Skeletal muscle satellite cell (primary cell): ENCODE measurements around the gene PTGFRN.

Source experiments
- H3K27me3 ChIP-seq: 2 replicates; pipeline ENCODE4 v1.7.0; 2013; ENCODE audit warnings: low read length; ENCODE audit not compliant: control insufficient read depth, insufficient read depth
- H3K36me3 ChIP-seq: 2 replicates; pipeline ENCODE4 v1.7.0; 2013; ENCODE audit warnings: mild to moderate bottlenecking, control low read depth, low read length; ENCODE audit not compliant: insufficient read depth
- H3K4me1 ChIP-seq: 2 replicates; pipeline ENCODE4 v1.7.0; 2013; ENCODE audit warnings: low read length; ENCODE audit not compliant: control insufficient read depth, insufficient read depth
- H3K4me2 ChIP-seq: 2 replicates; pipeline ENCODE4 v1.7.0; 2013; ENCODE audit warnings: mild to moderate bottlenecking, low read length
- H3K4me3 ChIP-seq: 2 replicates; pipeline ENCODE4 v1.7.0; 2013; ENCODE audit warnings: low read length
- H3K9ac ChIP-seq: 2 replicates; pipeline ENCODE4 v1.7.0; 2013; ENCODE audit warnings: mild to moderate bottlenecking, low read depth, low read length, moderate library complexity
- H3K9me3 ChIP-seq: replicated peaks from 2 replicates; pipeline ENCODE4 v1.7.0; 2013; ENCODE audit warnings: mild to moderate bottlenecking, control low read depth, low read length

The PTGFRN gene

GRCh38 chr1:116910379-116911187, 867 bp downstream of the PTGFRN start:
- Histone ChIP-seq H3K9ac (peak overlapping the region; percentile 76), H3K4me1 (peaks cover 18% of the 10 kb centered on the region), H3K27me3 (peaks cover 13% of the 10 kb centered on the region), H3K4me2 (peak overlapping the region; percentile 91), H3K9me3 (no peaks in the 10 kb centered on the region), H3K4me3 (peak overlapping the region; percentile 79), H3K36me3 (no peaks in the 10 kb centered on the region)

- peak overlapping the region; percentile 79 for H3K4me3 ChIP-seq
- H3K4me2 ChIP-seq = peak overlapping the region; percentile 91
- peak overlapping the region; percentile 76 for H3K9ac ChIP-seq
- H3K4me1 ChIP-seq = peaks cover 20% of the 10 kb centered on the region
- H3K9me3 ChIP-seq = no peaks in the 10 kb centered on the region
- peaks cover 13% of the 10 kb centered on the region for H3K27me3 ChIP-seq
- no peaks in the 10 kb centered on the region for H3K36me3 ChIP-seq
These were observed 1.5 kb downstream of the PTGFRN start for GRCh38 chr1:116911188-116911553.

GRCh38 chr1:116911779-116912469, 2.2 kb downstream of the PTGFRN start:
- Histone ChIP-seq H3K36me3 (no peaks in the 10 kb centered on the region), H3K4me3 (no peak overlapping the region), H3K4me2 (no peak overlapping the region), H3K27me3 (peaks cover 13% of the 10 kb centered on the region), H3K9me3 (no peaks in the 10 kb centered on the region), H3K9ac (no peak overlapping the region), H3K4me1 (peaks cover 24% of the 10 kb centered on the region)

- H3K4me3 ChIP-seq = no peak overlapping the region
- H3K4me1 ChIP-seq = peaks cover 28% of the 10 kb centered on the region
- no peaks in the 10 kb centered on the region for H3K9me3 ChIP-seq
- no peak overlapping the region for H3K9ac ChIP-seq
- no peak overlapping the region for H3K4me2 ChIP-seq
- peaks cover 13% of the 10 kb centered on the region for H3K27me3 ChIP-seq
- no peaks in the 10 kb centered on the region for H3K36me3 ChIP-seq
These were observed 3.1 kb downstream of the PTGFRN start for GRCh38 chr1:116912846-116913245.

GRCh38 chr1:116913941-116914340, 4.2 kb downstream of the PTGFRN start:
- Histone ChIP-seq H3K36me3 (no peaks in the 10 kb centered on the region), H3K4me2 (no peak overlapping the region), H3K4me1 (peaks cover 28% of the 10 kb centered on the region), H3K27me3 (peaks cover 13% of the 10 kb centered on the region), H3K9me3 (no peaks in the 10 kb centered on the region), H3K4me3 (no peak overlapping the region), H3K9ac (no peak overlapping the region)

- Histone ChIP-seq H3K9me3 (no peaks in the 10 kb centered on the region), H3K4me3 (no peak overlapping the region), H3K4me1 (peaks cover 24% of the 10 kb centered on the region), H3K36me3 (no peaks in the 10 kb centered on the region), H3K27me3 (peaks cover 13% of the 10 kb centered on the region), H3K4me2 (peak overlapping the region; percentile 61), H3K9ac (no peak overlapping the region)
These were observed 5.0 kb downstream of the PTGFRN start for GRCh38 chr1:116914667-116915066.

- H3K36me3 ChIP-seq = no peaks in the 10 kb centered on the region
- H3K27me3 ChIP-seq = peaks cover 13% of the 10 kb centered on the region
- H3K9ac ChIP-seq = no peak overlapping the region
- H3K4me1 ChIP-seq = peaks cover 29% of the 10 kb centered on the region
- H3K4me2 ChIP-seq = peak overlapping the region; percentile 61
- no peaks in the 10 kb centered on the region for H3K9me3 ChIP-seq
- H3K4me3 ChIP-seq = no peak overlapping the region
These were observed 5.5 kb downstream of the PTGFRN start for GRCh38 chr1:116915086-116915661.

- H3K4me2 ChIP-seq = no peak overlapping the region
- no peaks in the 10 kb centered on the region for H3K9me3 ChIP-seq
- peaks cover 25% of the 10 kb centered on the region for H3K4me1 ChIP-seq
- H3K27me3 ChIP-seq = peaks cover 9% of the 10 kb centered on the region
- no peak overlapping the region for H3K9ac ChIP-seq
- no peaks in the 10 kb centered on the region for H3K36me3 ChIP-seq
- no peak overlapping the region for H3K4me3 ChIP-seq
These were observed 6.3 kb downstream of the PTGFRN start for GRCh38 chr1:116916002-116916401.

- H3K9ac ChIP-seq = no peak overlapping the region
These were observed 7.1 kb downstream of the PTGFRN start for GRCh38 chr1:116916533-116917445.

GRCh38 chr1:116918714-116919357, 9.1 kb downstream of the PTGFRN start:
- H3K4me2 ChIP-seq = no peak overlapping the region
- no peaks in the 10 kb centered on the region for H3K27me3 ChIP-seq
- no peaks in the 10 kb centered on the region for H3K36me3 ChIP-seq
- H3K4me3 ChIP-seq = no peak overlapping the region
- peaks cover 33% of the 10 kb centered on the region for H3K4me1 ChIP-seq
- H3K9me3 ChIP-seq = no peaks in the 10 kb centered on the region
- no peak overlapping the region for H3K9ac ChIP-seq

More at GRCh38 chr1:116916533-116917445, 7.1 kb downstream of the PTGFRN start:
- peaks cover 28% of the 10 kb centered on the region for H3K4me1 ChIP-seq
- no peaks in the 10 kb centered on the region for H3K36me3 ChIP-seq
- no peaks in the 10 kb centered on the region for H3K9me3 ChIP-seq
- H3K27me3 ChIP-seq = peaks cover 3% of the 10 kb centered on the region
- H3K4me3 ChIP-seq = no peak overlapping the region
- no peak overlapping the region for H3K4me2 ChIP-seq
